ENCODE data around the gene SRM.

SRM gene

DNA sequence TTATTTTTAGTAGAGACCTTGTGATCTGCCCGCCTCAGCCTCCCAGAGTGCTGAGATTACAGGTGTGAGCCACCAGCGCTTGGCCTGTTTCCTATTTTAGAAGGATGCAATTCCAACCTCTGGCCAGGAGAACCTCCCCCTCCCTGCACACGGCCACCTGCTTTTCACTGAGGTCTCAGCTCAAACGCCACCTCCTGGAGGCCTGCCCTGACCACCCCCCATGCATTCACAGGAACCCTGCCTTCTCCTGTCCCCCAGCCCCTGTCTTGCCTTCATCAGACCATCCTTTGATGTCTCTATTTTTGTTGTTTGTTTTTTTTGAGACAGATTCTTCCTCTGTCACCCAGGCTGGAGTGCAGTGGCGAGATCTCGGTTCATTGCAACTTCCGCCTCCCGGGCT lies 2.3 kb downstream of the SRM start:
- no peak overlapping the region for H3K4me2 ChIP-seq (ENCODE audit: low read length)
- no peak overlapping the region for H2AFZ ChIP-seq (ENCODE audit: low read length)
- no peaks in the 10 kb centered on the region for H3F3A ChIP-seq (ENCODE audit: insufficient read depth, low read length)
- H3K4me3 ChIP-seq (ENCODE audit: low read depth, low read length, poor library complexity, severe bottlenecking): no peak overlapping the region
- no peaks in the 10 kb centered on the region for H3K9me3 ChIP-seq (ENCODE audit: low read length)
- H3K27ac ChIP-seq (ENCODE audit: low read depth, low read length, poor library complexity, severe bottlenecking): no peak overlapping the region
- peaks cover 43% of the 10 kb centered on the region for H3K36me3 ChIP-seq (ENCODE audit: insufficient read depth, low read length)
- H3K4me1 ChIP-seq (ENCODE audit: insufficient read depth, low read length, severe bottlenecking): peaks cover 38% of the 10 kb centered on the region
- no peaks in the 10 kb centered on the region for H3K9me2 ChIP-seq (ENCODE audit: low read depth, low read length)
- no peaks in the 10 kb centered on the region for H4K20me1 ChIP-seq (ENCODE audit: insufficient read depth, low read length)
- H3K9ac ChIP-seq (ENCODE audit: low read length): no peak overlapping the region
- H3K79me2 ChIP-seq (ENCODE audit: insufficient read depth, low read length): peaks cover 18% of the 10 kb centered on the region; the same call in 1 of the 2 replicates
- TF ChIP-seq, protein P1, sequence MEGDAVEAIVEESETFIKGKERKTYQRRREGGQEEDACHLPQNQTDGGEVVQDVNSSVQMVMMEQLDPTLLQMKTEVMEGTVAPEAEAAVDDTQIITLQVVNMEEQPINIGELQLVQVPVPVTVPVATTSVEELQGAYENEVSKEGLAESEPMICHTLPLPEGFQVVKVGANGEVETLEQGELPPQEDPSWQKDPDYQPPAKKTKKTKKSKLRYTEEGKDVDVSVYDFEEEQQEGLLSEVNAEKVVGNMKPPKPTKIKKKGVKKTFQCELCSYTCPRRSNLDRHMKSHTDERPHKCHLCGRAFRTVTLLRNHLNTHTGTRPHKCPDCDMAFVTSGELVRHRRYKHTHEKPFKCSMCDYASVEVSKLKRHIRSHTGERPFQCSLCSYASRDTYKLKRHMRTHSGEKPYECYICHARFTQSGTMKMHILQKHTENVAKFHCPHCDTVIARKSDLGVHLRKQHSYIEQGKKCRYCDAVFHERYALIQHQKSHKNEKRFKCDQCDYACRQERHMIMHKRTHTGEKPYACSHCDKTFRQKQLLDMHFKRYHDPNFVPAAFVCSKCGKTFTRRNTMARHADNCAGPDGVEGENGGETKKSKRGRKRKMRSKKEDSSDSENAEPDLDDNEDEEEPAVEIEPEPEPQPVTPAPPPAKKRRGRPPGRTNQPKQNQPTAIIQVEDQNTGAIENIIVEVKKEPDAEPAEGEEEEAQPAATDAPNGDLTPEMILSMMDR (IDR thresholded peaks at IDR 0.05; ENCODE audit: low read length): no peak
- no peak for TF ChIP-seq EZH2 (IDR thresholded peaks at IDR 0.05; ENCODE audit: borderline replicate concordance, low read length)
- no peaks in the 10 kb centered on the region for H3K27me3 ChIP-seq (ENCODE audit: insufficient read depth, low read length)

- Histone ChIP-seq H3K9me2 (ENCODE audit: low read depth, low read length) (no peaks in the 10 kb centered on the region), H2AFZ (ENCODE audit: low read length) (no peak overlapping the region), H3K27ac (ENCODE audit: low read depth, low read length, poor library complexity, severe bottlenecking) (no peak overlapping the region), H3K27me3 (ENCODE audit: insufficient read depth, low read length) (no peaks in the 10 kb centered on the region), H3K4me1 (ENCODE audit: insufficient read depth, low read length, severe bottlenecking) (peaks cover 44% of the 10 kb centered on the region), H3K4me3 (ENCODE audit: low read depth, low read length, poor library complexity, severe bottlenecking) (no peak overlapping the region), H3F3A (ENCODE audit: insufficient read depth, low read length) (no peaks in the 10 kb centered on the region), H3K4me2 (ENCODE audit: low read length) (no peak overlapping the region), H3K9me3 (ENCODE audit: low read length) (no peaks in the 10 kb centered on the region), H4K20me1 (ENCODE audit: insufficient read depth, low read length) (no peaks in the 10 kb centered on the region), H3K36me3 (ENCODE audit: insufficient read depth, low read length) (peaks cover 43% of the 10 kb centered on the region), H3K79me2 (ENCODE audit: insufficient read depth, low read length) (peaks cover 18% of the 10 kb centered on the region; the same call in 1 of the 2 replicates), H3K9ac (ENCODE audit: low read length) (no peak overlapping the region)
- TF ChIP-seq EZH2 (IDR thresholded peaks at IDR 0.05; ENCODE audit: borderline replicate concordance, low read length): no peak
- TF ChIP-seq, protein P1 (IDR thresholded peaks at IDR 0.05; ENCODE audit: low read length): no peak
Observed at GRCh38 chr1:11056504-11056903, 3.3 kb downstream of the SRM start.

DNA sequence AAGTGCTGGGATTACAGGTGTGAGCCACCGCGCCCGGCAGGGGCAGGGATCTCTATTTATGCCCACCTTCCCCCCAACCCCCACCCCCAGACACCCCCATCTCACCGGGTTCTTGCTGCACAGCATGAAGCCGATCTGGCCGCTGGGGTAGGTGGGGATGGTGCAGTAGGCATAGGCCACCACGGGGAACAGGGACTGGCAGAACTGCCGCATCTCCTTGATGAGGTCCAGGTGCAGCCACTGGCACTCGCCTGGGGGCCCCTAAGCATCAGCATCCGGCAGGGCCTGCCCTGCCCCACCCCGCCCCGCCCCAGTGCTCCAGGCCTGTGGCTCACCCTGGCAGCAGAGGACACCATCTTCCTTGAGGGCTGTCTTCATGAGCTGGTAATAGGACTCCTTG lies 4.1 kb downstream of the SRM start:
- H3K36me3 ChIP-seq (ENCODE audit: insufficient read depth, low read length): peaks cover 43% of the 10 kb centered on the region
- no peak overlapping the region for H3K27ac ChIP-seq (ENCODE audit: low read depth, low read length, poor library complexity, severe bottlenecking)
- H3K27me3 ChIP-seq (ENCODE audit: insufficient read depth, low read length): no peaks in the 10 kb centered on the region
- H3K79me2 ChIP-seq (ENCODE audit: insufficient read depth, low read length): peaks cover 15% of the 10 kb centered on the region; the same call in 1 of the 2 replicates
- H3K9ac ChIP-seq (ENCODE audit: low read length): no peak overlapping the region
- H4K20me1 ChIP-seq (ENCODE audit: insufficient read depth, low read length): no peaks in the 10 kb centered on the region
- no peak overlapping the region for H2AFZ ChIP-seq (ENCODE audit: low read length)
- H3K4me1 ChIP-seq (ENCODE audit: insufficient read depth, low read length, severe bottlenecking): peaks cover 39% of the 10 kb centered on the region
- TF ChIP-seq EZH2 (IDR thresholded peaks at IDR 0.05; ENCODE audit: borderline replicate concordance, low read length): no peak
- TF ChIP-seq, protein P1 (IDR thresholded peaks at IDR 0.05; ENCODE audit: low read length): no peak
- no peaks in the 10 kb centered on the region for H3K9me3 ChIP-seq (ENCODE audit: low read length)
- H3K4me3 ChIP-seq (ENCODE audit: low read depth, low read length, poor library complexity, severe bottlenecking): no peak overlapping the region
- H3F3A ChIP-seq (ENCODE audit: insufficient read depth, low read length): no peaks in the 10 kb centered on the region
- no peak overlapping the region for H3K4me2 ChIP-seq (ENCODE audit: low read length)
- H3K9me2 ChIP-seq (ENCODE audit: low read depth, low read length): no peaks in the 10 kb centered on the region
